Stomach (tissue), 4 donors: Measurements from ENCODE around the gene NPPC.

Source experiments
- POLR2AphosphoS5 ChIP-seq, 3 donors: sonication (generic); formaldehyde crosslinking; IDR thresholded peaks; one replicate each; pipeline ENCODE4 v1.6.1; 2016; ENCODE audit warnings: antibody characterized with exemption in 3 of 3
- TF ChIP-seq, protein P1 (sequence below), 7 experiments: fragments of 450-650 bp in 4 of 7; fragments of 200-600 bp in 3 of 7; sonication (generic) in 3 of 7; IDR thresholded peaks; one replicate each; pipeline ENCODE4 v1.5.1; 2016 to 2019; ENCODE audit warnings: antibody characterized with exemption in 7 of 7, control low read depth in 2 of 7, mild to moderate bottlenecking in 1 of 7

DNA sequence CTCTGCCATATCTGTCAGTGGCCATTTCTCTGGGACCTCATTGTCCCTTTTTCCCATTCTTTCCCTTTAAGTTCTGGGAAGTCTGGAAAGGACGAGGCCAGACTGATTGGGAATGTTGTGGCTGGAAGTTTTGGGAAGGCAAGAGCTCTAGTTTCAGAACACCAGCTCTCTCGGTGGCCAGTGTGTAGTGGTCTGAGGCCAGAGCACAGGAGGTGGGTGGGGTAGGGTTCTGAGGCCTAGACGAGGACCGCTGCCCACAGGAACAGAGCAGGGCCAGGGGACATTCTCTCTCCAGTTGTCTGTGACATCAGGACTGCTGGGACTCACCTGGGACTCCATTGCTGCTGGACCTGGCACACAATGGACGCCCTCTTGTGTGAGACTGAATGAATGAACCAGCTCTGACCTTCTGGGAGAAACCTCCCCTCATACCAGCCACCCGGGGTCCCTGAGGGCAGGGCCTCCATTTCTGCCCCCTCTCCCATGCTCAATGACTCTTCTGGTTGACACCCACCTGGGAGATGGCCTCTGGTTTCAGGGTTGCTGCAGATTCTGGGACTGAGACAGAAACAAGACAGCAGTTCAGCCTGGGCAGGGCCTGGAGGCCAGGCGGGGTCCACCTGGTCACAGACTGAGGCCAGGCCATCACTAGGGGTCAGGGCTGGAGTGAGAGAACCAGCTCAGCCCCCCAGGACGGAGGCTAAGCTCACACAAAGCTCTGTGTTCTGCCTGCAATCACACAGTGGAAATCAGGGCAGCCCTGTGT, 8.4 kb upstream of the NPPC start:
- TF ChIP-seq, protein P1, sequence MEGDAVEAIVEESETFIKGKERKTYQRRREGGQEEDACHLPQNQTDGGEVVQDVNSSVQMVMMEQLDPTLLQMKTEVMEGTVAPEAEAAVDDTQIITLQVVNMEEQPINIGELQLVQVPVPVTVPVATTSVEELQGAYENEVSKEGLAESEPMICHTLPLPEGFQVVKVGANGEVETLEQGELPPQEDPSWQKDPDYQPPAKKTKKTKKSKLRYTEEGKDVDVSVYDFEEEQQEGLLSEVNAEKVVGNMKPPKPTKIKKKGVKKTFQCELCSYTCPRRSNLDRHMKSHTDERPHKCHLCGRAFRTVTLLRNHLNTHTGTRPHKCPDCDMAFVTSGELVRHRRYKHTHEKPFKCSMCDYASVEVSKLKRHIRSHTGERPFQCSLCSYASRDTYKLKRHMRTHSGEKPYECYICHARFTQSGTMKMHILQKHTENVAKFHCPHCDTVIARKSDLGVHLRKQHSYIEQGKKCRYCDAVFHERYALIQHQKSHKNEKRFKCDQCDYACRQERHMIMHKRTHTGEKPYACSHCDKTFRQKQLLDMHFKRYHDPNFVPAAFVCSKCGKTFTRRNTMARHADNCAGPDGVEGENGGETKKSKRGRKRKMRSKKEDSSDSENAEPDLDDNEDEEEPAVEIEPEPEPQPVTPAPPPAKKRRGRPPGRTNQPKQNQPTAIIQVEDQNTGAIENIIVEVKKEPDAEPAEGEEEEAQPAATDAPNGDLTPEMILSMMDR (IDR thresholded peaks at IDR 0.05), result no peak
- no peak for TF ChIP-seq POLR2AphosphoS5 (IDR thresholded peaks at IDR 0.05)
